GM12864 (cell line): ENCODE measurements around the gene PRLR.
"Not testable (repeated sequence)": the region's sequence is repeated elsewhere in the genome, so short reads cannot be mapped to it uniquely, and the experiment has no call there.

Experiments
- DNase-seq: peaks from one replicate; pipeline ENCODE4 v3.0.0-alpha.2; 2011; ENCODE audit warnings: low read depth
- H3K4me3 ChIP-seq: 2 replicates; pipeline ENCODE4 v1.5.1; 2011; ENCODE audit warnings: mild to moderate bottlenecking, low read depth, low read length, control low read depth
- CTCF ChIP-seq: IDR thresholded peaks from 2 replicates; pipeline ENCODE4 v1.5.1; 2011; ENCODE audit warnings: low read depth, mild to moderate bottlenecking, moderate library complexity, low read length, control low read depth, inconsistent platforms; ENCODE audit errors: missing control alignments

PRLR gene

DNA sequence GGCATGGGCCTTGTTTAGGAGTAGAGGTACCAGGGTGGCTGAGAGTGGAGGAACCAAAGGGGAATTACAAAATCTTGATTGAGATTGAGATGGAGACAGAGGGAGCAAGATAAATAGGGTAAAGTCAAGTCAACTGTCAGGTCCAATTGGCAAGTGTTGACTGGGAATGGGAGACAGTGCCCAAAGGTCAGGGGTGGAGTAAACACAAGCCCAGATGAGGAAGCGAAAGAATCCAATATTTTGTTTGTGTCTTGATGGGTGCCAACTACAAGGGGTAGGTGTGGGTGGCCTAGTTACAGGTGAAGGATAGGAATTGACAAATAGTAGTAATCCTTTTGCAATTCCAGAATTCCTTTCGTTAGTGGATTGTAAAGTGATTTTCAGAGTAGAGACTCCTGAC lies 107.5 kb downstream of the PRLR start:
- no peak for DNase-seq
- no peak overlapping the region for H3K4me3 ChIP-seq
- no peak for TF ChIP-seq CTCF

- no peak for DNase-seq
Observed at GRCh38 chr5:35120715-35121114, 109.6 kb downstream of the PRLR start.

GRCh38 chr5:35117967-35118366 lies 112.3 kb downstream of the PRLR start:
- TF ChIP-seq CTCF = no peak
- no peak overlapping the region for H3K4me3 ChIP-seq
- no peak for DNase-seq

More at GRCh38 chr5:35120715-35121114, 109.6 kb downstream of the PRLR start:
- no peak for TF ChIP-seq CTCF
- H3K4me3 ChIP-seq = no peak overlapping the region

DNA sequence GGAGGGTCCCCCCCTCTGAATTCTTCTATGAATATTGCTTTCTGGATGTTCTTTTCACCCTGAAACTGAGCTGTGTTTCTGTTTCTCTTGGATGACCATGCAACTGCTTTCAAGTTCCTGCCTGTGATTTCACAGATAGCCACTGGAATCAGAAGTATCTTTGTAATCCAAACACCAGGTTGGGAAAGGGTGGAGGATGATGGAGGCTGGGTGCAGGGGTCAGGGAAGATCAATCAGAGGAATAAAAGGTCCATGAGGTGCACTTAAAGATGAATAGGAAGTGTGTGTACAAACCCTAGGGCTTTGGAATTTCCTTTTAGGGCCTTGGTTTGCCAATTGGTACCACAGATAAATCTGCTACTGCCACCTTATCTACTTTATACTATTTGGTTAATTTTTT lies 114.4 kb downstream of the PRLR start:
- TF ChIP-seq CTCF = no peak
- DNase-seq = no peak
- H3K4me3 ChIP-seq = no peak overlapping the region

DNA sequence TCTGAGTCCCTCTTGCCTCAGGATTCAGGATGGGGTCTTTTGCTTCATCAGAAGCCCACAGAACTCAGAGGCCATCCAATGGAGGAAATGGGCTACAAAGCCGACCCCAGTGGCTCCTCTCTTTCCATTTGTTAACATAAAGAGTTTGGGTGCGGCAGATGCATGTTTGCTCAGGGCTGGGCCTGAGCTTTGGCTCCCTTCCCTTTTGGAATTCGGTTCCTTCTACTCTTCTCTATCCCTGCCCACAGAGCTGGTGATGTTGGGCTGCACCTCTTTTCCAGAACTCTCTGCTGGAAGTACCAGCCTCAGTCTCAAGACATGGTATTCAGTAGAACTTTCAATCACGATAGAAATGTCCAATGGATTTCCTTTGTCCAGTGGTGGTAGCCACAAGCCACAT lies 115.6 kb downstream of the PRLR start:
- no peak overlapping the region for H3K4me3 ChIP-seq
- DNase-seq = no peak
- TF ChIP-seq CTCF = no peak

- no peak for DNase-seq
Observed at GRCh38 chr5:35112300-35112699, 118.0 kb downstream of the PRLR start.

GRCh38 chr5:35104550-35104949 lies 125.7 kb downstream of the PRLR start:
- H3K4me3 ChIP-seq, DNase-seq: not testable (repeated sequence)

More at GRCh38 chr5:35112300-35112699, 118.0 kb downstream of the PRLR start:
- no peak for TF ChIP-seq CTCF
- H3K4me3 ChIP-seq = no peak overlapping the region
